ENCODE measurements around the gene REPS1. TPM values are rescaled to one million over a fixed set of nuclear protein-coding genes. Genes with fewer than 3 reads are reported as not detected.

REPS1 gene
- total RNA-seq, 5 donors from 2014 or later (not counting 1 experiment from before 2014, with no cell fraction given) = 43.6 to 71.3 (median 46.5) TPM

DNA sequence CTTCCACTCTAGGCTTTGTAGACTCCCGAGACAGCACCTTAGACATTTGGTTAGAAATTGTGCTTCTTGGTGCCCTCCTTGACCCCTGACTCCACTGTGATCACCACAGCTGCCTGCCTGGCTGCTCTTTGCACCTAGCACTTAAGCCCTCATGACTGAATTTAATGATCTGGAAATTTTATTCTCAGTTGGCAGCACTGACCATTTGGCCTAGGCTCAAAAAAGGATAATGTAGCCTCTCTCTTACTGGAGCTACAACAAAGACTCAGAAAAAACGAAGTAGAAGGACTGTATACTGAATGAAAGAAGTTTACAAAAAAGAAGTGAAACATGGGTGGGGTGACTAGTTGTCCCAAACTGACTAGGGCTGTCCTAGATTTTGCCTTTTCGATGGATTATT is 29.2 kb upstream of the REPS1 start:
- no peak overlapping the region for H3K27ac Mint-ChIP-seq
- 90% methylated on average over 2 of the region's 3 CpGs for WGBS (ENCODE audit: insufficient coverage)
- H3K4me1 Mint-ChIP-seq = peaks cover 4 to 5% (median 4%) of the 10 kb centered on the region in 3 donors
- no peak for ATAC-seq (replicated peaks in 1 of 4)
- no peak overlapping the region for H3K27ac ChIP-seq (ENCODE audit: low read length)
- no peaks in the 10 kb centered on the region for H3K36me3 ChIP-seq (ENCODE audit: control insufficient read depth in 2 of 2, extremely low read depth in 1 of 2, insufficient read depth in 1 of 2, low read length in 1 of 2)
- no peaks in the 10 kb centered on the region for H3K4me1 ChIP-seq (ENCODE audit: control insufficient read depth in 1 of 2, extremely low read depth in 1 of 2, insufficient read depth in 2 of 2, low read length in 2 of 2)
- H3K36me3 Mint-ChIP-seq = no peaks in the 10 kb centered on the region
- no peaks in the 10 kb centered on the region for H3K27me3 Mint-ChIP-seq
- H3K27me3 ChIP-seq (replicated peaks in 1 of 2; ENCODE audit: control insufficient read depth in 2 of 2, extremely low read depth in 1 of 2, insufficient read depth in 2 of 2, low read length in 1 of 2) = no peaks in the 10 kb centered on the region
- H3K9me3 ChIP-seq = no peaks in the 10 kb centered on the region
- CTCF ChIA-PET = interaction anchor here in 1 of 2 donors (0.6 kb wide), 1 partner anchor 587 kb away, joined by 4 read pairs; no protein-coding TSS in a partner anchor
- DNase-seq = no peak
- no peaks in the 10 kb centered on the region for H3K9me3 Mint-ChIP-seq
- no peak overlapping the region for H3K4me3 ChIP-seq (ENCODE audit: control insufficient read depth in 1 of 2, extremely low read depth in 1 of 2, low read length in 1 of 2)
- H3K4me3 Mint-ChIP-seq = no peak overlapping the region
- POLR2A ChIA-PET = no interaction called here

DNA sequence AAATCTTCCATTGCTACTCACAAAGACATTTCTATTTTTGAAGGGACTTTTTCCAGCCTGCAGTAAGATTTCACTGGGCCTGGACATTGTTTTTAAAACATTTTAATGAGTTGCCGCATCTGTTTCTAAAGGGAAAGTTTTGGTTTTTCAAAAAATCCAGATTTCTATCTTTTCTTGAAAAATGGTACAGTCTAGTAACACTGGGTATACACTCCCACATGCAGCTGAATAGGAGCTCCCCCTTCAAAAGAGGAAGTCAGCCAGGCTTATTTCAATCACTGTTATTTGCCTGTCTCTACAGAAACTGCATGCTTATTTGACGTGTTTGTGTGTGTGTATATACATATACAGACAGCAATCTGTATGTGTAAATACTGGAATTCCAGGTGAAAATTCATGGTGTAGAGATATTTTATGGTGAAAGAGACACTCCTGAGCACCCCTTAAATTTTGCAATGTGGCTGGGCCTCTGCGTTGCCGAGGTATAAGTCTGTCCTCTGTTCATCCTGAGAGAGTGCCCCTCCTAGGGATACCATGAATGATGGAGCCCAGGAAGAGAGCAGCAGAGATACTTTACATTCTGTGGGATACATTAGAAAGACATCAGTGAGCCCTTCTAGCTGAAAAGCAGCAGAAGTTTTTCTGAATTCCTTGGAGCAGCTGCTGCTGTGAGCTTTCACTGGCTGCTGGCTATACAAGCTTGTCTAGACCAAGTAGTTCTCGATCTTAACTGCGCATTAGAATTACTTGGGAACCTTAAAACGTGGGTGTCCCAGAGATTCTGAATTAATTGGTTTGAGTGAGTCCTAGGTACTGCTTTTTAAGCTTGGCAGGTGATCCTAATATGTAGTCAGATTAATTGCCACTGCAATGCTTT is 28.5 kb upstream of the REPS1 start:
- no peak overlapping the region for H3K27ac ChIP-seq (ENCODE audit: low read length)
- Mint-ChIP-seq H3K27me3 (no peaks in the 10 kb centered on the region), H3K4me3 (no peak overlapping the region), H3K9me3 (no peaks in the 10 kb centered on the region), H3K36me3 (no peaks in the 10 kb centered on the region), H3K27ac (peak overlapping the region in 1 of 2 donors; percentile 6), H3K4me1 (peaks cover 4 to 5% (median 4%) of the 10 kb centered on the region in 3 donors)
- H3K27me3 ChIP-seq (replicated peaks in 1 of 2; ENCODE audit: control insufficient read depth in 2 of 2, extremely low read depth in 1 of 2, insufficient read depth in 2 of 2, low read length in 1 of 2) = no peaks in the 10 kb centered on the region
- no peaks in the 10 kb centered on the region for H3K36me3 ChIP-seq (ENCODE audit: control insufficient read depth in 2 of 2, extremely low read depth in 1 of 2, insufficient read depth in 1 of 2, low read length in 1 of 2)
- no peaks in the 10 kb centered on the region for H3K9me3 ChIP-seq
- POLR2A ChIA-PET = no interaction called here
- no peaks in the 10 kb centered on the region for H3K4me1 ChIP-seq (ENCODE audit: control insufficient read depth in 1 of 2, extremely low read depth in 1 of 2, insufficient read depth in 2 of 2, low read length in 2 of 2)
- H3K4me3 ChIP-seq (ENCODE audit: control insufficient read depth in 1 of 2, extremely low read depth in 1 of 2, low read length in 1 of 2) = no peak overlapping the region
- 86% methylated on average over 5 of the region's 7 CpGs for WGBS (ENCODE audit: insufficient coverage)
- DNase-seq (no peak), ATAC-seq (replicated peaks in 1 of 4) (peak in 3 of 4 experiments; percentile 36 to 45 (median 45))
- CTCF ChIA-PET = no interaction called here

DNA sequence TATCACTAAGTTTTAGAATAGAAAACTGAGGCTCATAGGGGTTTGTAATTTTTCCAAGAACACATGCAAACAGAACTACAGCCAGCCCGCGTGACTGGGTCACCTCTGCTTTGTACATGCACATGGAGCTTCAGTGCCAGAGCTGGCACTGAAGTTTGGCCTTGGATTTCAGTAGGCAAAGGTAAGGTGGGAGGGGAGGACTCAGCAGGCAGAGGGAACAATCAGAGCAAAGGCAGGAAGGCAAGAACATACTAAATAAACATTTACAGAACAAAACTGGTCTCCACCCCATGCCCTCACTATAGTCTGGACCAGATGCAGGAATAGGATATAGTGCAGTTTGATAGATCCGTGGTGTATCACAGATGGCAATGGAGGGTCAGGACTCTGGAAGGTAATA is 26.9 kb upstream of the REPS1 start:
- WGBS (ENCODE audit: insufficient coverage) = 100% methylated on average over 1 of the region's 3 CpGs
- no peak for DNase-seq
- Histone ChIP-seq H3K4me3 (ENCODE audit: control insufficient read depth in 1 of 2, extremely low read depth in 1 of 2, low read length in 1 of 2) (no peak overlapping the region), H3K4me1 (ENCODE audit: control insufficient read depth in 1 of 2, extremely low read depth in 1 of 2, insufficient read depth in 2 of 2, low read length in 2 of 2) (no peaks in the 10 kb centered on the region), H3K27me3 (replicated peaks in 1 of 2; ENCODE audit: control insufficient read depth in 2 of 2, extremely low read depth in 1 of 2, insufficient read depth in 2 of 2, low read length in 1 of 2) (no peaks in the 10 kb centered on the region), H3K36me3 (ENCODE audit: control insufficient read depth in 2 of 2, extremely low read depth in 1 of 2, insufficient read depth in 1 of 2, low read length in 1 of 2) (no peaks in the 10 kb centered on the region), H3K27ac (ENCODE audit: low read length) (no peak overlapping the region), H3K9me3 (no peaks in the 10 kb centered on the region)
- CTCF ChIA-PET = no interaction called here
- H3K4me1 Mint-ChIP-seq = peaks cover 4 to 5% (median 4%) of the 10 kb centered on the region in 3 donors
- no peak overlapping the region for H3K4me3 Mint-ChIP-seq
- no peak for ATAC-seq (replicated peaks in 1 of 4)
- POLR2A ChIA-PET = no interaction called here
- no peaks in the 10 kb centered on the region for H3K27me3 Mint-ChIP-seq
- no peak overlapping the region for H3K27ac Mint-ChIP-seq
- no peaks in the 10 kb centered on the region for H3K36me3 Mint-ChIP-seq
- H3K9me3 Mint-ChIP-seq = no peaks in the 10 kb centered on the region

DNA sequence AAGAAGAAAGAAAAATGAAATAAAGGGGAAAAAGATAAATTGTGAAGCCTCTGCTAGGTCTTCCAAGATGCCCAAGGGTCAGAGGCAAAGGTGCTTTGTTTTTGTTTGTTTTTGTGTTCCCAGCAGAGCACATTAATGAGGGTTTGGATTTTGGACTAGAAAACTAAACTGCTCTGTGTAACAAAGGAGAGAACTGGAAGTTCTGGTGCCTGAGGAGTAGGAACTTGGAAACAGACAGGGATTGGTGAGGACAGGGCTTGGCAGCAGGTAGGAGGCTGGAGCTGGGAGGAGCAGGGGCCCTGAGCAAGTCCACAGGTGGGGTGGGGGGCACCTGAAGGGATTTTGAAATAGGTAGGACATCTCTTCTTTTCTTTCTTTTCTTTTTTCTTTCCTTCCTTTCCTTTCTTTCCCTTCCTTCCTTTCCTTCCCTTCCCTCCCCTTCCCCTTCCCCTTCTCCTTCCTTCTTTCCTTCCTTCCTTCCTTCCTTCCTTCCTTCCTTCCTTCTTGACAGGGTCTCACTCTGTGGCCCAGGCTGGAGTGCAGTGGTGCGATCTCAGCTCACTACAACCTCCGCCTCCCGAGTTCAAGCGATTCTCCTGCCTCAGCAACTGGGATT is 25.2 kb upstream of the REPS1 start:
- POLR2A ChIA-PET = no interaction called here
- H3K27me3 Mint-ChIP-seq = no peaks in the 10 kb centered on the region
- no peaks in the 10 kb centered on the region for H3K36me3 Mint-ChIP-seq
- no peaks in the 10 kb centered on the region for H3K9me3 ChIP-seq
- no peak overlapping the region for H3K4me3 Mint-ChIP-seq
- WGBS (ENCODE audit: insufficient coverage) = 100% methylated on average over 1 of the region's 4 CpGs
- H3K27me3 ChIP-seq (replicated peaks in 1 of 2; ENCODE audit: control insufficient read depth in 2 of 2, extremely low read depth in 1 of 2, insufficient read depth in 2 of 2, low read length in 1 of 2) = no peaks in the 10 kb centered on the region
- H3K27ac ChIP-seq (ENCODE audit: low read length) = no peak overlapping the region
- no peak overlapping the region for H3K4me3 ChIP-seq (ENCODE audit: control insufficient read depth in 1 of 2, extremely low read depth in 1 of 2, low read length in 1 of 2)
- CTCF ChIA-PET = interaction anchor here in 1 of 2 donors (0.7 kb wide), 1 partner anchor 17 kb away, joined by 3 read pairs; no protein-coding TSS in a partner anchor
- no peak overlapping the region for H3K27ac Mint-ChIP-seq
- DNase-seq (no peak), ATAC-seq (replicated peaks in 1 of 4) (no peak)
- H3K9me3 Mint-ChIP-seq = no peaks in the 10 kb centered on the region
- H3K36me3 ChIP-seq (ENCODE audit: control insufficient read depth in 2 of 2, extremely low read depth in 1 of 2, insufficient read depth in 1 of 2, low read length in 1 of 2) = no peaks in the 10 kb centered on the region
- peaks cover 4 to 5% (median 4%) of the 10 kb centered on the region in 3 donors for H3K4me1 Mint-ChIP-seq
- H3K4me1 ChIP-seq (ENCODE audit: control insufficient read depth in 1 of 2, extremely low read depth in 1 of 2, insufficient read depth in 2 of 2, low read length in 2 of 2) = no peaks in the 10 kb centered on the region

DNA sequence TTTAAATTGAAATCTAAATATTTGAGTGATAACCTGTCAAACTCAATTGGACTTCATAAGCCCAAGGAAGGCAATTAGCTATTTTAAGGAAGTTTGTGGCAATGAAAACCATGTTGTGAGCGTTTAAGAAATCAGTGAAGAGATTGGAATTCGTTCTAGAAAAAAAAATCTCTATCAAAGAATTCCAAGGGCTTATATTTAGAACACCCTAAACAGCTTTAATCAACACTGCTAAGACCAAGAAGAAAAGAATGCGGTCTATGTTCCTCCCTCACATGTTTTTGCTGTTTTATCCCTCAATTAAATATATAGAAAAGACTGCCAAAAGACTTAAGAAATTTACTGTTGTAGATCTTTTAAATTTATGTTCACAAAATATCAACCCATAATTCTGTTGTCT is 23.9 kb upstream of the REPS1 start:
- Histone ChIP-seq H3K9me3 (no peaks in the 10 kb centered on the region), H3K36me3 (ENCODE audit: control insufficient read depth in 2 of 2, extremely low read depth in 1 of 2, insufficient read depth in 1 of 2, low read length in 1 of 2) (no peaks in the 10 kb centered on the region), H3K27me3 (replicated peaks in 1 of 2; ENCODE audit: control insufficient read depth in 2 of 2, extremely low read depth in 1 of 2, insufficient read depth in 2 of 2, low read length in 1 of 2) (no peaks in the 10 kb centered on the region), H3K27ac (ENCODE audit: low read length) (no peak overlapping the region), H3K4me1 (ENCODE audit: control insufficient read depth in 1 of 2, extremely low read depth in 1 of 2, insufficient read depth in 2 of 2, low read length in 2 of 2) (no peaks in the 10 kb centered on the region), H3K4me3 (ENCODE audit: control insufficient read depth in 1 of 2, extremely low read depth in 1 of 2, low read length in 1 of 2) (no peak overlapping the region)
- Mint-ChIP-seq H3K4me3 (no peak overlapping the region), H3K27me3 (no peaks in the 10 kb centered on the region), H3K36me3 (no peaks in the 10 kb centered on the region), H3K9me3 (no peaks in the 10 kb centered on the region), H3K27ac (no peak overlapping the region), H3K4me1 (peaks cover 4 to 5% (median 4%) of the 10 kb centered on the region in 3 donors)
- no peak for DNase-seq
- CTCF ChIA-PET = no interaction called here
- no CpG with 5 or more reads among the region's 3 CpGs for WGBS (ENCODE audit: insufficient coverage)
- POLR2A ChIA-PET = no interaction called here
- no peak for ATAC-seq (replicated peaks in 1 of 4)

DNA sequence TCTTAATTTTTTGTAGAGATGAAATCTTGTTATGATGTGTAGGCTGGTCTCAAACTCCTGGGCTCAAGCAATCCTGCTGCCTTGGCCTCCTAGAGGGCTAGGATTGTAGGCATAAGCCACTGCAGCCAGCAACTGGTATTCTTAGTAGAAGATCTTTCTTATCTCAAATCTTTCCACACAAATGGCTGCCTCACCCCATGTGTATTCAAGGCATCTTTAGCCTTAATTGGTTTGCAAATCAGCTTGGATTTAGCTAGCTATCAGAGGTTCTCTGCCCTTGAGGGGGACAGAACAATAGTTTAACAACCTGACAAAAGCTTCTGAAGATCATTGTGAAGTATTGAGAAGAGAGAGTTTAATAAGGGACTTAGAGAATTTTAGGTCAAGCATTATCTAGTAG is 22.6 kb upstream of the REPS1 start:
- Histone ChIP-seq H3K4me3 (ENCODE audit: control insufficient read depth in 1 of 2, extremely low read depth in 1 of 2, low read length in 1 of 2) (no peak overlapping the region), H3K9me3 (no peaks in the 10 kb centered on the region), H3K27me3 (replicated peaks in 1 of 2; ENCODE audit: control insufficient read depth in 2 of 2, extremely low read depth in 1 of 2, insufficient read depth in 2 of 2, low read length in 1 of 2) (no peaks in the 10 kb centered on the region), H3K36me3 (ENCODE audit: control insufficient read depth in 2 of 2, extremely low read depth in 1 of 2, insufficient read depth in 1 of 2, low read length in 1 of 2) (no peaks in the 10 kb centered on the region), H3K27ac (ENCODE audit: low read length) (no peak overlapping the region), H3K4me1 (ENCODE audit: control insufficient read depth in 1 of 2, extremely low read depth in 1 of 2, insufficient read depth in 2 of 2, low read length in 2 of 2) (no peaks in the 10 kb centered on the region)
- H3K27me3 Mint-ChIP-seq = no peaks in the 10 kb centered on the region
- no peaks in the 10 kb centered on the region for H3K36me3 Mint-ChIP-seq
- H3K27ac Mint-ChIP-seq = no peak overlapping the region
- no peaks in the 10 kb centered on the region for H3K4me1 Mint-ChIP-seq
- H3K9me3 Mint-ChIP-seq = no peaks in the 10 kb centered on the region
- no peak for DNase-seq
- ATAC-seq (replicated peaks in 1 of 4) = no peak
- POLR2A ChIA-PET = interaction anchor here in 1 of 2 donors (0.6 kb wide), 2 partner anchors 299 to 1426 kb away, joined by 3 to 4 read pairs; no protein-coding TSS in a partner anchor
- no peak overlapping the region for H3K4me3 Mint-ChIP-seq
- CTCF ChIA-PET = no interaction called here

All from T-cell (primary cell).